HCT116 (cell line): ENCODE measurements around the gene TPM3. TPM values are rescaled to one million over a fixed set of nuclear protein-coding genes. Genes with fewer than 3 reads are reported as not detected.
"Not testable (repeated sequence)": the region's sequence is repeated elsewhere in the genome, so short reads cannot be mapped to it uniquely, and the experiment has no call there.

ENCODE experiments used
- ATAC-seq: fragments of 200-7000 bp; cut with Tn5 transposase; 2 replicates; pipeline ENCODE4 v1.9.1; 2020; ENCODE audit warnings: mild to moderate bottlenecking, moderate library complexity
- BruUV-seq: library from RNA; stranded (reverse); fragments of 400-500 nt; replicated peaks from 2 replicates; lab custom pipeline; 2021; lab: Mats Ljungman, UMichigan
- CTCF ChIA-PET: fragments of 300-600 bp; sonication (Branson Sonifier 250); formaldehyde crosslinking; loops from one replicate; lab custom pipeline; 2021; ENCODE audit warnings: antibody characterized with exemption; lab: Charles Lee
- POLR2A ChIA-PET: fragments of 300-600, 350-600 bp; sonication (Branson Sonifier 250); formaldehyde crosslinking; loops from one replicate; lab custom pipeline; 2021; ENCODE audit warnings: antibody characterized with exemption; lab: Charles Lee
- RAD21 ChIA-PET, 2 experiments: fragments of 300-600 bp; sonication (Branson Sonifier 250); formaldehyde crosslinking; loops; one replicate each; lab custom pipeline; 2023; ENCODE audit warnings: low total read pairs in 2 of 2; ENCODE audit not compliant: uncharacterized antibody in 2 of 2, unreplicated experiment in 2 of 2, low non-redundant PET in 1 of 2; lab: Charles Lee
- DNase-seq: peaks from one replicate; pipeline ENCODE4 v3.0.0-alpha.2; 2010; ENCODE audit warnings: low read depth, low spot score
- H2AFZ ChIP-seq: fragments of 200-600 bp; shearing (Covaris generic), sonication (generic); 2 replicates; pipeline ENCODE4 v1.6.1; 2017; ENCODE audit warnings: low read depth, mixed run types, mixed read lengths, antibody characterized with exemption, low read length; ENCODE audit not compliant: poor library complexity, severe bottlenecking
- H3K27ac ChIP-seq: 2 replicates; pipeline ENCODE4 v1.5.1; 2012; ENCODE audit warnings: low read depth, low read length
- H3K27me3 ChIP-seq: fragments of 200-600 bp; sonication (generic); 2 replicates; pipeline ENCODE4 v1.6.1; 2016; ENCODE audit warnings: mixed run types, low read length, mixed read lengths; ENCODE audit not compliant: insufficient read depth
- H3K36me3 ChIP-seq, 2 experiments: fragments of 200-500 bp in 1 of 2; fragments of 200-600 bp in 1 of 2; sonication (Bioruptor generic) in 1 of 2; sonication (generic) in 1 of 2; 2 replicates each; pipeline versions ENCODE4 v1.5.1 to v1.6.1; 2014 to 2016; ENCODE audit warnings: low read length in 2 of 2, inconsistent platforms in 1 of 2, mixed read lengths in 1 of 2, mixed run types in 1 of 2; ENCODE audit not compliant: insufficient read depth in 2 of 2, control insufficient read depth in 1 of 2
- H3K4me1 ChIP-seq, 2 experiments: fragments of 200-600 bp in 1 of 2; sonication (generic) in 1 of 2; 2 replicates each; pipeline versions ENCODE4 v1.5.1 to v1.6.1; 2012 to 2017; ENCODE audit warnings: low read length in 2 of 2, inconsistent platforms in 1 of 2, mild to moderate bottlenecking in 1 of 2, mixed read lengths in 1 of 2, mixed run types in 1 of 2, moderate library complexity in 1 of 2; ENCODE audit not compliant: insufficient read depth in 2 of 2, control insufficient read depth in 1 of 2
- H3K4me2 ChIP-seq: fragments of 200-600 bp; sonication (generic); 2 replicates; pipeline ENCODE4 v1.6.1; 2017; ENCODE audit warnings: mixed run types, low read length, mixed read lengths
- H3K4me3 ChIP-seq, 2 experiments: fragments of 200-600 bp in 1 of 2; sonication (generic) in 1 of 2; replicated peaks in 1 of 2; 2 replicates each; pipeline ENCODE4 v1.5.1; 2011 to 2016; ENCODE audit warnings: low read length in 2 of 2, control low read depth in 1 of 2, low read depth in 1 of 2, mild to moderate bottlenecking in 1 of 2, mixed read lengths in 1 of 2, mixed run types in 1 of 2
- H3K79me2 ChIP-seq: fragments of 200-600 bp; sonication (generic); 2 replicates; pipeline ENCODE4 v1.6.1; 2017; ENCODE audit warnings: mild to moderate bottlenecking, mixed run types, low read length, moderate library complexity, mixed read lengths; ENCODE audit not compliant: insufficient read depth
- H3K9ac ChIP-seq: fragments of 200-600 bp; sonication (generic); 2 replicates; pipeline ENCODE4 v1.6.1; 2016; ENCODE audit warnings: low read length, mixed read lengths
- H3K9me2 ChIP-seq: fragments of 200-600 bp; sonication (generic), shearing (Covaris generic); 2 replicates; pipeline ENCODE4 v1.6.1; 2017; ENCODE audit warnings: mixed run types, mild to moderate bottlenecking, moderate library complexity; ENCODE audit not compliant: insufficient read depth
- H3K9me3 ChIP-seq, 2 experiments: fragments of 200-500 bp in 1 of 2; fragments of 200-600 bp in 1 of 2; sonication (Bioruptor generic) in 1 of 2; sonication (generic) in 1 of 2; 2 replicates each; pipeline ENCODE4 v1.6.1; 2014 to 2017; ENCODE audit warnings: low read length in 2 of 2, mixed read lengths in 2 of 2, inconsistent platforms in 1 of 2, low read depth in 1 of 2, mild to moderate bottlenecking in 1 of 2, mixed run types in 1 of 2, moderate library complexity in 1 of 2; ENCODE audit not compliant: control insufficient read depth in 1 of 2, insufficient read depth in 1 of 2
- H4K20me1 ChIP-seq: fragments of 200-600 bp; sonication (generic), shearing (Covaris generic); 2 replicates; pipeline ENCODE4 v1.6.1; 2017; ENCODE audit warnings: mixed run types, mild to moderate bottlenecking, moderate library complexity; ENCODE audit not compliant: insufficient read depth
- ATF3 ChIP-seq: IDR thresholded peaks from 2 replicates; pipeline ENCODE4 v1.6.1; 2012
- ELF1 ChIP-seq: IDR thresholded peaks from 2 replicates; pipeline ENCODE4 v1.6.1; 2012; ENCODE audit warnings: low read depth, borderline replicate concordance
- MAX ChIP-seq: IDR thresholded peaks from 2 replicates; pipeline ENCODE4 v1.6.1; 2012
- RAD21 ChIP-seq: IDR thresholded peaks from 2 replicates; pipeline ENCODE4 v1.6.1; 2012; ENCODE audit warnings: low read depth, mild to moderate bottlenecking
- SIN3A ChIP-seq: IDR thresholded peaks from 2 replicates; pipeline ENCODE4 v1.6.1; 2012; ENCODE audit warnings: low read depth
- TCF7L2 ChIP-seq: IDR thresholded peaks from 2 replicates; pipeline ENCODE4 v1.7.0; 2011; ENCODE audit warnings: borderline replicate concordance, inconsistent platforms; ENCODE audit not compliant: insufficient read depth, insufficient read length; ENCODE audit errors: extremely low read depth
- ZFX ChIP-seq: fragments of 450-650 bp; IDR thresholded peaks from 2 replicates; pipeline ENCODE4 v1.6.1; 2017
- ZNF274 ChIP-seq: fragments of 200-500 bp; sonication (Bioruptor generic); IDR thresholded peaks from 2 replicates; pipeline ENCODE4 v1.6.1; 2014; ENCODE audit warnings: mild to moderate bottlenecking, low read depth, low read length, inconsistent platforms
- intact Hi-C: fragments of 100-400 bp; cut with micrococcal nuclease; formaldehyde crosslinking; loops from 2 replicates; pipeline ENCODE4 v1.10.0; 2022
- total RNA-seq: library from RNA; stranded (reverse); gene quantifications from one replicate; pipeline ENCODE4 v1.2.1, GENCODE V29; 2021; ENCODE audit not compliant: unreplicated experiment

Gene TPM3
- total RNA-seq, 1 experiment from 2014 or later, result 457 TPM

- peaks cover 94% of the 10 kb centered on the region for H3K79me2 ChIP-seq
- H3K4me3 ChIP-seq, result no peak overlapping the region
- ChIA-PET RAD21 (no interaction called here), CTCF (no interaction called here), POLR2A (no interaction called here)
- no peak overlapping the region for H2AFZ ChIP-seq
- no peaks in the 10 kb centered on the region for H3K4me1 ChIP-seq
- no peaks in the 10 kb centered on the region for H3K9me3 ChIP-seq
- ATAC-seq (no peak), DNase-seq (no peak)
- no peaks in the 10 kb centered on the region for H3K9me2 ChIP-seq
- intact Hi-C loops, result no loop called here
- TF ChIP-seq RAD21, result no peak
- no peak for TF ChIP-seq ZFX
- TF ChIP-seq ATF3, result no peak
- no peak for TF ChIP-seq ZNF274
- no peak for TF ChIP-seq ELF1
- no peak for TF ChIP-seq TCF7L2
- TF ChIP-seq MAX, result no peak
- no peak for TF ChIP-seq SIN3A
- H3K4me2 ChIP-seq, result no peak overlapping the region
- no TSS peak for BruUV-seq
- H3K27ac ChIP-seq, result no peak overlapping the region
- peaks cover 55 to 67% of the 10 kb centered on the region in 2 experiments for H3K36me3 ChIP-seq
- H4K20me1 ChIP-seq, result peaks cover 13% of the 10 kb centered on the region; the same call in 1 of the 2 replicates
- H3K27me3 ChIP-seq, result no peaks in the 10 kb centered on the region
- no peak overlapping the region for H3K9ac ChIP-seq
Observed at GRCh38 chr1:154236855-154237254, 45.0 kb upstream of the TPM3 start.

DNA sequence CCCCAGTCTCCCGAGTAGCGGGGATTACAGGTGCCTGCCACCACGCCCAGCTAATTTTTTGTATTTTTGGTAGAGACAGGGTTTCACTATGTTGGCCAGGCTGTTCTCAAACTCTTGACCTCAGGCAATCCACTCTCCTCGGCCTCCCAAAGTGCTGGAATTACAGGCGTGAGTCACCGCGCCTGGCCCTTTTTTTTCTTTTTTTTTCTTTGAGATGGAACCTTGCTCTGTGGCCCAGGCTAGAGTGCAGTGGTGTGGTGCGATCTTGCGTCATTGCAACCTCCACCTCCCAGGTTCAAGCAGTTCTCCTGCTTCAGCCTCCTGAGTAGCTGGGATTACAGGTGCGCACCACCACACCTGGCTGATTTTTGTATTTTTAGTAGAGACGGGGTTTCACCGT, 41.2 kb upstream of the TPM3 start:
- H3K9me3 ChIP-seq, H3K9ac ChIP-seq, H3K4me3 ChIP-seq, H3K9me2 ChIP-seq, CTCF ChIA-PET, H3K4me2 ChIP-seq, RAD21 ChIA-PET, H3K27me3 ChIP-seq, H3K4me1 ChIP-seq, H3K27ac ChIP-seq, ATAC-seq, BruUV-seq, intact Hi-C loops, DNase-seq, H4K20me1 ChIP-seq, H2AFZ ChIP-seq, POLR2A ChIA-PET: not testable (repeated sequence)
- peaks cover 51 to 65% of the 10 kb centered on the region in 2 experiments for H3K36me3 ChIP-seq
- peaks cover 96% of the 10 kb centered on the region for H3K79me2 ChIP-seq

DNA sequence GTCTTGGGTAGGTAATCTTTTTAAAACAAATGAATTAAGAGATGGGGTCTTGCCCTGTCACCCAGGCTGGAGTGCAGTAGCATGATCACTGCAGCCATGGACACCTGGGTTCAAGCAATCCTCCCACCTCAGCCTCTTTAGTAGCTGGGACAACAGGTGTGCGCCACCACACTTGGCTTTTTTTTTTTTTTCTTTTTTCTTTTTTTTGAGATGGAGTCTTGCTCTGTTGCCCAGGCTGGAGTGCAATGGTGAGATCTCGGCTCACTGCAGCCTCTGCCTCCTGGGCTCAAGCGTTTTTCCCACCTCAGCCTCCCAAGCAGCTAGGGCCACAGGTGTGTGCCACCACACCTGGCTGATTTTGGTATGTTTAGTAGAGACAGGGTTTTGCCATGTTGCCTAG, 39.2 kb upstream of the TPM3 start:
- not testable (repeated sequence) for BruUV-seq, ATAC-seq

More for the DNA sequence above, 39.2 kb upstream of the TPM3 start:
- H4K20me1 ChIP-seq, DNase-seq, H3K4me1 ChIP-seq, RAD21 ChIA-PET, H3K9ac ChIP-seq, H3K4me3 ChIP-seq, H3K27me3 ChIP-seq, intact Hi-C loops, H3K4me2 ChIP-seq, H2AFZ ChIP-seq, H3K9me2 ChIP-seq, CTCF ChIA-PET, H3K27ac ChIP-seq, H3K9me3 ChIP-seq: not testable (repeated sequence)
- POLR2A ChIA-PET, result interaction anchor here (0.7 kb wide), 1 partner anchor 11 kb away, joined by 4 read pairs; the partner anchor contains the start of gene UBAP2L
- H3K79me2 ChIP-seq, result peaks cover 95% of the 10 kb centered on the region
- peaks cover 42 to 51% of the 10 kb centered on the region in 2 experiments for H3K36me3 ChIP-seq
